Endothelial cell of umbilical vein (primary cell): ENCODE measurements around the gene CATSPER4. TPM values are rescaled to one million over a fixed set of nuclear protein-coding genes. Genes with fewer than 3 reads are reported as not detected.

Experiments
- BruUV-seq: library from RNA; stranded (reverse); fragments of 400-500 nt; replicated peaks from 2 replicates; lab custom pipeline; 2021; lab: Mats Ljungman, UMichigan
- CTCF ChIA-PET: fragments of 300-600, 350-600 bp; sonication (Branson Sonifier 250); formaldehyde crosslinking; loops from one replicate; lab custom pipeline; 2021; ENCODE audit warnings: antibody characterized with exemption, inconsistent platforms; lab: Charles Lee
- POLR2A ChIA-PET: fragments of 300-600, 350-600 bp; sonication (Branson Sonifier 250); formaldehyde crosslinking; loops from one replicate; lab custom pipeline; 2021; ENCODE audit warnings: antibody characterized with exemption, inconsistent platforms; lab: Charles Lee
- DNase-seq: peaks from one replicate; pipeline ENCODE4 v3.0.0-alpha.2; 2011; ENCODE audit warnings: low read depth, low spot score
- FAIRE-seq: peaks from 2 replicates; lab custom pipeline; 2011; peaks lifted over from hg19 to GRCh38; lab: Jason Lieb, UNC
- H2AFZ ChIP-seq: 2 replicates; pipeline ENCODE4 v1.6.0; 2012; ENCODE audit warnings: low read depth, low read length, control low read depth, inconsistent platforms
- H3K27ac ChIP-seq: 2 replicates; pipeline ENCODE4 v1.5.1; 2011; ENCODE audit warnings: low read depth, mild to moderate bottlenecking, control low read depth, low read length, moderate library complexity; ENCODE audit not compliant: insufficient read depth
- H3K27me3 ChIP-seq, 2 experiments: 2 replicates each; pipeline versions ENCODE4 v1.6.0 to v1.6.1; 2011; ENCODE audit warnings: low read length in 2 of 2, mixed read lengths in 1 of 2; ENCODE audit not compliant: control insufficient read depth in 2 of 2, insufficient read depth in 2 of 2
- H3K36me3 ChIP-seq, 2 experiments: 2 replicates in 1 of 2; 3 replicates in 1 of 2; pipeline ENCODE4 v1.5.1; 2011; ENCODE audit warnings: low read length in 2 of 2, mild to moderate bottlenecking in 1 of 2, moderate library complexity in 1 of 2; ENCODE audit not compliant: control insufficient read depth in 2 of 2, insufficient read depth in 2 of 2; ENCODE audit errors: extremely low read depth in 1 of 2
- H3K4me1 ChIP-seq: 3 replicates; pipeline ENCODE4 v1.5.1; 2011; ENCODE audit warnings: mild to moderate bottlenecking, low read length; ENCODE audit not compliant: control insufficient read depth, insufficient read depth; ENCODE audit errors: extremely low read depth
- H3K4me2 ChIP-seq: 2 replicates; pipeline ENCODE4 v1.6.1; 2011; ENCODE audit warnings: low read length, control low read depth, mixed read lengths; ENCODE audit not compliant: insufficient read depth
- H3K4me3 ChIP-seq, 3 experiments: fragments of 200-600 bp in 1 of 3; sonication (generic), shearing (Covaris generic) in 1 of 3; replicated peaks in 1 of 3; 2 replicates each; pipeline ENCODE4 v1.5.1; 2011 to 2016; ENCODE audit warnings: control low read depth in 3 of 3, low read length in 3 of 3, mild to moderate bottlenecking in 2 of 3, inconsistent platforms in 1 of 3, low read depth in 1 of 3, moderate library complexity in 1 of 3; ENCODE audit not compliant: insufficient read depth in 1 of 3
- H3K79me2 ChIP-seq: 2 replicates; pipeline ENCODE4 v1.6.0; 2012; ENCODE audit warnings: low read length, inconsistent platforms; ENCODE audit not compliant: control insufficient read depth, insufficient read depth
- H3K9ac ChIP-seq: replicated peaks from 2 replicates; pipeline ENCODE3; 2011; ENCODE audit warnings: low read length, control low read depth; ENCODE audit not compliant: insufficient read depth; ENCODE audit errors: extremely low read depth
- H3K9me1 ChIP-seq: replicated peaks from 3 replicates; pipeline ENCODE4 v1.6.0; 2011; ENCODE audit warnings: mild to moderate bottlenecking, low read length; ENCODE audit not compliant: control insufficient read depth, insufficient read depth; ENCODE audit errors: extremely low read depth
- H3K9me3 ChIP-seq: replicated peaks from 2 replicates; pipeline ENCODE4 v1.5.1; 2012; ENCODE audit warnings: low read length, inconsistent platforms; ENCODE audit not compliant: control insufficient read depth, insufficient read depth
- H4K20me1 ChIP-seq: replicated peaks from 2 replicates; pipeline ENCODE3; 2011; ENCODE audit warnings: mild to moderate bottlenecking, low read length; ENCODE audit not compliant: control insufficient read depth, insufficient read depth; ENCODE audit errors: extremely low read depth
- EZH2 ChIP-seq: IDR thresholded peaks from 2 replicates; pipeline ENCODE4 v1.6.1; 2012; ENCODE audit warnings: borderline replicate concordance, low read depth, mild to moderate bottlenecking, moderate library complexity, low read length, inconsistent platforms; ENCODE audit not compliant: severe bottlenecking
- FOS ChIP-seq: IDR thresholded peaks from 2 replicates; pipeline ENCODE4 v1.6.1; 2011; ENCODE audit warnings: mild to moderate bottlenecking, low read length, moderate library complexity, borderline replicate concordance; ENCODE audit not compliant: insufficient read depth
- JUN ChIP-seq: IDR thresholded peaks from 2 replicates; pipeline ENCODE4 v1.6.1; 2011; ENCODE audit warnings: borderline replicate concordance, low read depth; ENCODE audit not compliant: insufficient read length, insufficient read depth
- MYC ChIP-seq: IDR thresholded peaks from one replicate; pipeline ENCODE4 v1.6.1; 2011; ENCODE audit warnings: mild to moderate bottlenecking, low read depth, low read length
- POLR2A ChIP-seq: IDR thresholded peaks from 2 replicates; pipeline ENCODE4 v1.6.1; 2012; ENCODE audit warnings: low read depth, mild to moderate bottlenecking, control low read depth, low read length
- POLR2AphosphoS5 ChIP-seq: IDR thresholded peaks from 2 replicates; pipeline ENCODE4 v1.6.1; 2012; ENCODE audit warnings: low read depth, mild to moderate bottlenecking, control low read depth, low read length, moderate library complexity; ENCODE audit not compliant: insufficient read depth
- dilution Hi-C: fragments of 300-500 bp; cut with MboI; formaldehyde crosslinking; loops from one replicate; pipeline ENCODE4 v1.15.0; 2019; ENCODE audit warnings: low sequenced_read_pairs; ENCODE audit not compliant: extremely low pct_ligation_motif_present
- intact Hi-C: fragments of 100-400 bp; cut with micrococcal nuclease; formaldehyde crosslinking; loops from one replicate; pipeline ENCODE4 v1.10.0; 2022
- polyA plus RNA-seq, 4 experiments: library from polyadenylated mRNA; depleted of rRNA in 3 of 4; stranded (reverse) in 3 of 4; unstranded in 1 of 4; fragments of >200 nt; gene quantifications; 2 replicates each; pipeline versions ENCODE4 v1.2.1 to v1.2.3, GENCODE V29; 2011 to 2012; ENCODE audit warnings: missing spikeins in 1 of 4
- total RNA-seq: library from RNA; stranded (reverse); gene quantifications from 2 replicates; pipeline ENCODE4 v1.2.3, GENCODE V29; 2021
- TF ChIP-seq, protein P1 (sequence below), 2 donors: IDR thresholded peaks; 1 replicate in 1 of 2; 2 replicates in 1 of 2; pipeline ENCODE4 v1.5.1; 2011; ENCODE audit warnings: low read length in 2 of 2, mild to moderate bottlenecking in 2 of 2, moderate library complexity in 2 of 2, control low read depth in 1 of 2, inconsistent platforms in 1 of 2, low read depth in 1 of 2; ENCODE audit not compliant: insufficient read depth in 1 of 2; ENCODE audit errors: extremely low read depth in 1 of 2

The CATSPER4 gene
- total and polyA plus RNA-seq, 2 donors (not counting 3 experiments of a cell fraction or from before 2014, with no cell fraction given): not detected

DNA sequence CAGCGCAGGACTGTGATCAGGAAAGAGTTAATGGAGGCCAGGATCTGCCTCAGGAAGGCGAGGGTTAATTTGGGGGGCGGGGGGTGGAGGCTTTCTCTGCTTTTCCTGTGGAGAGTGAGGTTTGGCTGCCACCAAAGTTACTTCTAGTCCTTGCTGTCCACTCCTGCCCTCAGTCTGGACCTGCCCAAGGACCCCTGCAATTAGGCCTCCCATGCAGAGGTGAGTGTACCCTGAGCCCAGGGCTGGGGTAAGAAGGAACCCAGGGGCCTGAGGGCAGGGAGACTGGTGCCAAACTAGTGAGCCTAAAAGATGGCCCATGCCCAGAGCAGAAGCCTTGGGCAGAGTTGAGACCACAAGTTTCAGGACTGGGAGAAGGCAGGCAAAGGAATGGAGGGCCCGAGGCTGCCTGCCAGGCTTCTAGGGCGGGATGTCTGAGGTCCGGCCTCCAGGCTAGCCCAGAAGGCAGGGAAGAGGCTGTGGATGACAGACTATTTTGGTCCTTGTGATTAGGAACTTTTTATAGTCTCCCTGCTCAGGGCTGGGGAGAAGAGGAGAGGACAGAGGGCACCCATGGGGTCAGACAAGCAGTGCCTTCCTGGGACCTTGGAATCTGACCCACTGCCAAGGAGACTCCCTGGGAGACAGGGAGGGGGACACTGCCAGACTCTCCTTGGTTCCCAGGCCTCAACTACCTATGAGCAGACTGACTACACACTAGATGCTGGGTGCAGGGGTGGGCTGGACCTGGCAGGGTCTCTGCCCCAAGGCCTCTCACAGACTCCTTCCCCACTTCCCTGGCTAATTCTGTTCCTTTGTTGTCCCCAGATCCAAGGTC, 31.3 kb upstream of the CATSPER4 start, which contains the start of gene FAM110D:
Gene FAM110D (plus strand): TSS at position 172 of the 835 bp plus-strand sequence. CDS start 2,213 bp downstream, outside the sequence.
- intact Hi-C loops: loop anchor here (10.0 kb wide), 1 partner anchor 254 kb away; the partner anchor contains the start of gene STMN1
- CTCF ChIA-PET: interaction anchor here (0.7 to 5.6 kb wide), 6 partner anchors 8 to 327 kb away, joined by 3 to 36 read pairs (median 4); partner anchors contain the start of genes C1orf232 and ZNF593
- dilution Hi-C loops: no loop called here

DNA sequence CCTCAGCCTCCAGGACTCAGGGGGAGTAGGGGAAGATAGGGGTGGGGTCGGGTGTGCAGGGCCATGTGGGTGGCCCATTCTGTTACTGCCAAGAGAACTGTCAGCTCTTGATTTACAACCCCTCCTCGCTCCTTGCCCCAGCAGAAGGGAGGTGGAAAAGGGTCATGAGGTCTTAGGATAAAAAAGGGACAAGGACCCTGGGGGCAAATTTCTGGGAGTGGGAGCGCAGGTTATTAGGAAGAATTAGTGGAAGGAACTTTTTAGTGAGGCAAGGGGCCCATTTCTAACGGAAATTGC, 30.7 kb upstream of the CATSPER4 start:
- Histone ChIP-seq H3K4me2 (peak overlapping the region; percentile 16), H3K27me3 (no peaks in the 10 kb centered on the region), H3K36me3 (peaks cover 0 to 4% of the 10 kb centered on the region in 2 experiments), H3K9me1 (no peaks in the 10 kb centered on the region), H3K4me1 (peaks cover 52% of the 10 kb centered on the region), H2AFZ (no peak overlapping the region), H3K79me2 (no peaks in the 10 kb centered on the region), H3K9me3 (no peaks in the 10 kb centered on the region), H3K27ac (no peak overlapping the region), H3K4me3 (peak overlapping the region in 2 of 3 experiments; percentile 31 to 45), H3K9ac (no peak overlapping the region), H4K20me1 (no peaks in the 10 kb centered on the region)
- CTCF ChIA-PET: interaction anchor here (1.6 to 2.5 kb wide), 2 partner anchors 15 to 57 kb away, joined by 3 to 8 read pairs; no protein-coding TSS in a partner anchor
- no peak for FAIRE-seq
- POLR2A ChIA-PET: no interaction called here
- dilution Hi-C loops (no loop called here), intact Hi-C loops (loop anchor here (2.0 to 10.0 kb wide), 2 partner anchors 55 to 255 kb away; partner anchors contain the start of gene STMN1)
- TF ChIP-seq JUN (no peak), EZH2 (no peak), FOS (no peak), POLR2AphosphoS5 (no peak), MYC (no peak)
- TF ChIP-seq, protein P1, sequence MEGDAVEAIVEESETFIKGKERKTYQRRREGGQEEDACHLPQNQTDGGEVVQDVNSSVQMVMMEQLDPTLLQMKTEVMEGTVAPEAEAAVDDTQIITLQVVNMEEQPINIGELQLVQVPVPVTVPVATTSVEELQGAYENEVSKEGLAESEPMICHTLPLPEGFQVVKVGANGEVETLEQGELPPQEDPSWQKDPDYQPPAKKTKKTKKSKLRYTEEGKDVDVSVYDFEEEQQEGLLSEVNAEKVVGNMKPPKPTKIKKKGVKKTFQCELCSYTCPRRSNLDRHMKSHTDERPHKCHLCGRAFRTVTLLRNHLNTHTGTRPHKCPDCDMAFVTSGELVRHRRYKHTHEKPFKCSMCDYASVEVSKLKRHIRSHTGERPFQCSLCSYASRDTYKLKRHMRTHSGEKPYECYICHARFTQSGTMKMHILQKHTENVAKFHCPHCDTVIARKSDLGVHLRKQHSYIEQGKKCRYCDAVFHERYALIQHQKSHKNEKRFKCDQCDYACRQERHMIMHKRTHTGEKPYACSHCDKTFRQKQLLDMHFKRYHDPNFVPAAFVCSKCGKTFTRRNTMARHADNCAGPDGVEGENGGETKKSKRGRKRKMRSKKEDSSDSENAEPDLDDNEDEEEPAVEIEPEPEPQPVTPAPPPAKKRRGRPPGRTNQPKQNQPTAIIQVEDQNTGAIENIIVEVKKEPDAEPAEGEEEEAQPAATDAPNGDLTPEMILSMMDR (IDR thresholded peaks at IDR 0.05; ENCODE audit: extremely low read depth in 1 of 2, insufficient read depth in 1 of 2, low read depth in 1 of 2, low read length in 2 of 2): no peak
- no peak for DNase-seq
- BruUV-seq: no TSS peak

More for the DNA sequence above, 31.3 kb upstream of the CATSPER4 start, which contains the start of gene FAM110D:
- peak within 1 kb of the TSS in 2 of 3 experiments; percentile 31 to 45 for H3K4me3 ChIP-seq
- no peaks in the 10 kb centered on the region for H3K79me2 ChIP-seq
- POLR2A ChIA-PET: no interaction called here
- H3K36me3 ChIP-seq: peaks cover 0 to 4% of the 10 kb centered on the region in 2 experiments
- peak within 1 kb of the TSS; percentile 16 for H3K4me2 ChIP-seq
- peak within 1 kb of the TSS; percentile 26 for H2AFZ ChIP-seq
- no peak within 1 kb of the TSS for H3K27ac ChIP-seq
- H3K9ac ChIP-seq: peak within 1 kb of the TSS; percentile 33
- FAIRE-seq (peak; percentile 82), DNase-seq (peak; percentile 49)
- no peaks in the 10 kb centered on the region for H3K9me1 ChIP-seq
- no peaks in the 10 kb centered on the region for H4K20me1 ChIP-seq
- BruUV-seq: TSS peak; percentile 21
- no peaks in the 10 kb centered on the region for H3K27me3 ChIP-seq
- TF ChIP-seq POLR2A (peak; percentile 54), EZH2 (no peak)
- H3K4me1 ChIP-seq: peaks cover 54% of the 10 kb centered on the region
- H3K9me3 ChIP-seq: no peaks in the 10 kb centered on the region
